ENCODE data around the gene FN3KRP. TPM values are rescaled to one million over a fixed set of nuclear protein-coding genes. Genes with fewer than 3 reads are reported as not detected.

Gene FN3KRP
- polyA plus RNA-seq, 1 of the 3 experiments (the other 2 are of a cell fraction): 68.2 TPM

DNA sequence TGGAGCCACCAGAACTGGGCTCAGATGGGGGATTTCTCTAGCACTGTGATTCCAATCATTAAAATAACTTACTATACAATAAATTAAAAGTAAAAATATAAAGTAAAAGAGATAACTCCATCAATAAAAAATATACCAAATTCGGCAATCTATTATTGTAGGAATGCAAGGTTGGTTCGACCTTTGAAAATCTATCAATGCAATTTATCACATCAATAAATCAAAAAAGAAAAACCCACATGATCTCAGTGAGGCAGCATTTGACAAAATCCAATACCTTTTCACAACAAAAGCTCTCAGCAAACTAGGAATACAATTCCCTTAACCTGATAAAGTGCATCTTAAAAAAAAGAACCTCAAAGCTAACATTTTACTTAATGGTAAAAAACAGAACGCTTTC lies 35.0 kb upstream of the FN3KRP start:
- 84% methylated on average over 3 of the region's 3 CpGs for WGBS (ENCODE audit: low lambda C conversion rate)
- POLR2A ChIA-PET: no interaction called here
- no peaks in the 10 kb centered on the region for H3F3A ChIP-seq (replicated peaks; ENCODE audit: insufficient read depth)

GRCh38 chr17:82683534-82683933 lies 33.0 kb upstream of the FN3KRP start:
- Histone ChIP-seq H3K4me1 (ENCODE audit: control insufficient read depth in 1 of 2, insufficient read depth in 2 of 2, low read depth in 1 of 2, low read length in 1 of 2) (no peaks in the 10 kb centered on the region), H3K36me3 (replicated peaks in 1 of 2; ENCODE audit: control insufficient read depth in 1 of 2, insufficient read depth in 2 of 2, low read length in 1 of 2) (no peaks in the 10 kb centered on the region), H4K20me1 (ENCODE audit: insufficient read depth) (no peaks in the 10 kb centered on the region), H3F3A (replicated peaks; ENCODE audit: insufficient read depth) (no peaks in the 10 kb centered on the region), H3K27ac (ENCODE audit: low read depth in 2 of 2, low read length in 1 of 2) (no peak overlapping the region), H3K9ac (no peak overlapping the region), H3K79me2 (ENCODE audit: insufficient read depth) (no peaks in the 10 kb centered on the region), H3K4me2 (no peak overlapping the region), H3K9me3 (peaks cover 6% of the 10 kb centered on the region), H2AFZ (ENCODE audit: low read depth) (no peak overlapping the region), H3K9me2 (no peaks in the 10 kb centered on the region), H3K27me3 (ENCODE audit: insufficient read depth) (no peaks in the 10 kb centered on the region), H3K4me3 (ENCODE audit: low read depth in 2 of 2, low read length in 1 of 2) (no peak overlapping the region)
- no peak for DNase-seq
- no peak for TF ChIP-seq RXRA (IDR thresholded peaks at IDR 0.05; ENCODE audit: borderline replicate concordance, low read depth)
- no peak for TF ChIP-seq FOSL2 (IDR thresholded peaks at IDR 0.05; ENCODE audit: borderline replicate concordance, low read depth)
- TF ChIP-seq SIN3A (IDR thresholded peaks at IDR 0.05; ENCODE audit: borderline replicate concordance, low read depth, low read length): no peak
- TF ChIP-seq SMC3 (IDR thresholded peaks at IDR 0.05; ENCODE audit: low read depth, low read length): no peak
- no peak for TF ChIP-seq RCOR1 (IDR thresholded peaks at IDR 0.05; ENCODE audit: low read length)
- TF ChIP-seq, protein P1, sequence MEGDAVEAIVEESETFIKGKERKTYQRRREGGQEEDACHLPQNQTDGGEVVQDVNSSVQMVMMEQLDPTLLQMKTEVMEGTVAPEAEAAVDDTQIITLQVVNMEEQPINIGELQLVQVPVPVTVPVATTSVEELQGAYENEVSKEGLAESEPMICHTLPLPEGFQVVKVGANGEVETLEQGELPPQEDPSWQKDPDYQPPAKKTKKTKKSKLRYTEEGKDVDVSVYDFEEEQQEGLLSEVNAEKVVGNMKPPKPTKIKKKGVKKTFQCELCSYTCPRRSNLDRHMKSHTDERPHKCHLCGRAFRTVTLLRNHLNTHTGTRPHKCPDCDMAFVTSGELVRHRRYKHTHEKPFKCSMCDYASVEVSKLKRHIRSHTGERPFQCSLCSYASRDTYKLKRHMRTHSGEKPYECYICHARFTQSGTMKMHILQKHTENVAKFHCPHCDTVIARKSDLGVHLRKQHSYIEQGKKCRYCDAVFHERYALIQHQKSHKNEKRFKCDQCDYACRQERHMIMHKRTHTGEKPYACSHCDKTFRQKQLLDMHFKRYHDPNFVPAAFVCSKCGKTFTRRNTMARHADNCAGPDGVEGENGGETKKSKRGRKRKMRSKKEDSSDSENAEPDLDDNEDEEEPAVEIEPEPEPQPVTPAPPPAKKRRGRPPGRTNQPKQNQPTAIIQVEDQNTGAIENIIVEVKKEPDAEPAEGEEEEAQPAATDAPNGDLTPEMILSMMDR (IDR thresholded peaks at IDR 0.05): no peak
- TF ChIP-seq FOXM1 (IDR thresholded peaks at IDR 0.05; ENCODE audit: low read depth): no peak
- TF ChIP-seq RFX5 (IDR thresholded peaks at IDR 0.05; ENCODE audit: low read length): no peak
- TF ChIP-seq, protein P2, sequence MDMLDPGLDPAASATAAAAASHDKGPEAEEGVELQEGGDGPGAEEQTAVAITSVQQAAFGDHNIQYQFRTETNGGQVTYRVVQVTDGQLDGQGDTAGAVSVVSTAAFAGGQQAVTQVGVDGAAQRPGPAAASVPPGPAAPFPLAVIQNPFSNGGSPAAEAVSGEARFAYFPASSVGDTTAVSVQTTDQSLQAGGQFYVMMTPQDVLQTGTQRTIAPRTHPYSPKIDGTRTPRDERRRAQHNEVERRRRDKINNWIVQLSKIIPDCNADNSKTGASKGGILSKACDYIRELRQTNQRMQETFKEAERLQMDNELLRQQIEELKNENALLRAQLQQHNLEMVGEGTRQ (IDR thresholded peaks at IDR 0.05; ENCODE audit: borderline replicate concordance, low read depth, low read length): no peak
- POLR2A ChIA-PET: no interaction called here
- 76% methylated on average over 1 of the region's 1 CpG for WGBS (ENCODE audit: low lambda C conversion rate)
- CTCF ChIA-PET: no interaction called here

More for the DNA sequence above, 35.0 kb upstream of the FN3KRP start:
- Histone ChIP-seq H3K9ac (no peak overlapping the region), H3K79me2 (ENCODE audit: insufficient read depth) (no peaks in the 10 kb centered on the region), H3K36me3 (replicated peaks in 1 of 2; ENCODE audit: control insufficient read depth in 1 of 2, insufficient read depth in 2 of 2, low read length in 1 of 2) (no peaks in the 10 kb centered on the region), H3K4me2 (no peak overlapping the region), H4K20me1 (ENCODE audit: insufficient read depth) (no peaks in the 10 kb centered on the region), H3K4me1 (ENCODE audit: control insufficient read depth in 1 of 2, insufficient read depth in 2 of 2, low read depth in 1 of 2, low read length in 1 of 2) (no peaks in the 10 kb centered on the region), H3K9me3 (peaks cover 6% of the 10 kb centered on the region), H2AFZ (ENCODE audit: low read depth) (no peak overlapping the region), H3K27ac (ENCODE audit: low read depth in 2 of 2, low read length in 1 of 2) (no peak overlapping the region), H3K27me3 (ENCODE audit: insufficient read depth) (no peaks in the 10 kb centered on the region), H3K9me2 (no peaks in the 10 kb centered on the region), H3K4me3 (ENCODE audit: low read depth in 2 of 2, low read length in 1 of 2) (no peak overlapping the region)
- TF ChIP-seq EZH2phosphoT487 (IDR thresholded peaks at IDR 0.05; ENCODE audit: borderline replicate concordance, low read depth) (no peak), MXI1 (IDR thresholded peaks at IDR 0.05; ENCODE audit: low read depth, low read length) (no peak), NRF1 (IDR thresholded peaks at IDR 0.05; ENCODE audit: low read depth, low read length) (no peak)
- DNase-seq: no peak
- CTCF ChIA-PET: no interaction called here

All from SK-N-SH (cell line).